NAMALWA (cell line): ENCODE results near the gene TSHR.
"Not testable (repeated sequence)": the region's sequence is repeated elsewhere in the genome, so short reads cannot be mapped to it uniquely, and the experiment has no call there.

Experiments used
- DNase-seq: peaks from one replicate; pipeline ENCODE4 v3.0.0-alpha.2; 2015; ENCODE audit warnings: low spot score

The TSHR gene

GRCh38 chr14:80951491-80951890, 3.9 kb upstream of the TSHR start:
- DNase-seq = no peak

- DNase-seq = not testable (repeated sequence)
Measured at GRCh38 chr14:80953211-80953610, 2.2 kb upstream of the TSHR start.

- peak; percentile 83 for DNase-seq
Measured at GRCh38 chr14:80954687-80955299, 628 bp upstream of the TSHR start.

GRCh38 chr14:80956102-80956501, 681 bp downstream of the TSHR start:
- DNase-seq = no peak

- DNase-seq = peak; percentile 33
Measured at GRCh38 chr14:80956922-80957321, 1.5 kb downstream of the TSHR start.

- peak; percentile 40 for DNase-seq
Measured at GRCh38 chr14:80957613-80958012, 2.2 kb downstream of the TSHR start.

- DNase-seq = peak; percentile 52
Measured at GRCh38 chr14:80958226-80958625, 2.8 kb downstream of the TSHR start.

GRCh38 chr14:80958939-80959338, 3.5 kb downstream of the TSHR start:
- DNase-seq = peak; percentile 26

GRCh38 chr14:80959496-80959895, 4.1 kb downstream of the TSHR start:
- DNase-seq = peak; percentile 99

GRCh38 chr14:80965037-80965436, 9.6 kb downstream of the TSHR start:
- DNase-seq = no peak

- no peak for DNase-seq
Measured at GRCh38 chr14:80973931-80974641, 18.7 kb downstream of the TSHR start.

- no peak for DNase-seq
Measured at GRCh38 chr14:80974679-80975078, 19.3 kb downstream of the TSHR start.

- peak; percentile 48 for DNase-seq
Measured at GRCh38 chr14:80977221-80977620, 21.8 kb downstream of the TSHR start.

- DNase-seq = no peak
Measured at GRCh38 chr14:80978403-80978802, 23.0 kb downstream of the TSHR start.

- no peak for DNase-seq
Measured at GRCh38 chr14:80979951-80980350, 24.5 kb downstream of the TSHR start.

GRCh38 chr14:80981156-80981555, 25.7 kb downstream of the TSHR start:
- no peak for DNase-seq

- DNase-seq = no peak
Measured at GRCh38 chr14:80981673-80982072, 26.3 kb downstream of the TSHR start.

- DNase-seq = no peak
Measured at GRCh38 chr14:80982711-80983110, 27.3 kb downstream of the TSHR start.

- peak; percentile 85 for DNase-seq
Measured at GRCh38 chr14:80987235-80988032, 32.0 kb downstream of the TSHR start.

- no peak for DNase-seq
Measured at GRCh38 chr14:80988192-80988591, 32.8 kb downstream of the TSHR start.

GRCh38 chr14:80988735-80989429, 33.5 kb downstream of the TSHR start:
- peak; percentile 27 for DNase-seq

GRCh38 chr14:80992580-80992979, 37.2 kb downstream of the TSHR start:
- no peak for DNase-seq
